ENCODE results near the gene SLC38A11. TPM values are rescaled to one million over a fixed set of nuclear protein-coding genes. Genes with fewer than 3 reads are reported as not detected.

SLC38A11 gene
- total RNA-seq, 1 experiment from 2014 or later, result not detected

DNA sequence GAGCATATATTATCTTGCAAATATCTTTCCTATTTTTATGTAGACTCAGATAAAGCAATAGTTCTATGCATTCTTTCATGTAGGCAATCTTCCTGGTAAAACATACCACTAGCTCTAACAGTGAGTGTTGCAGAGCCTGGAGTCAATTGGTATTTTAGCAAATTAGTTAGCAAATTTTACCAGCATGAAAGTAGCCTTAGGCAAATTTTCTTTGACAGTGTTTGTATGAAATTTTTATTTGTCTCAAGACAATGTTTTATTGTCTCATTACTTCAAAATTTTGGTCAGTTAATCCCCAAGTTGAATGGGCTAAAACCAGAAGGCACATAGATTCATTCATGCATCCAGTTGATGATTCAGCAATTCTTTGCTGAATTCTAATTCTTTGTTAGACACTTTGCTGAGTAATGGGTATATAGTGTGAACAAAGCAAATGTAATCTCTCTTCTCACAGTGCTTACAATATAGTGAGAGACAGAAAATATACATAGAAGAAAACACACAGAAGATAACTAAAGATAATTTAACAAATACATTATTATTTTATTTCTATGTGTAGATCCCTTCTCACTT is 27.1 kb downstream of the SLC38A11 start:
- in situ Hi-C loops (cut with HindIII; ENCODE audit: low sequenced_read_pairs), result no loop called here
- DNase-seq (ENCODE audit: low spot score), result no peak

DNA sequence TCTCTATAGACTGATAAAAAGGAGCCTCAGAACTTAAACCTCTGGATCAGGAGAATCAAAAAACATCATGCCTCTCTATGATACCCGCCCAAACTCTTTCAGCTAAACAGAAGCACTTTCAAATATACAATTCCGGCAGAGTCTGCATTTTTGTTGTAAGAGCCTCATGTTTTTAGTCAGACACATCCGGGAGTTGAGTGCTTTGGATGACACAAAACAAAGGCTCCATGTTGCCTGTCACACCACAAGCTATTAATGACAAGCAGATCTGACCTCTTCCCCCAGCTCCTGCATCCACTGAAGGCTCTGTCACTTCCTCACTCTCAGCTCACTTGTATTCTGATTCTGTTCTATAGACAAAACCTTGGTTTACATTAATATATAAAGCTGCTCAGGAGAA is 33.2 kb downstream of the SLC38A11 start:
- in situ Hi-C loops (cut with HindIII; ENCODE audit: low sequenced_read_pairs), result no loop called here
- DNase-seq (ENCODE audit: low spot score), result no peak

DNA sequence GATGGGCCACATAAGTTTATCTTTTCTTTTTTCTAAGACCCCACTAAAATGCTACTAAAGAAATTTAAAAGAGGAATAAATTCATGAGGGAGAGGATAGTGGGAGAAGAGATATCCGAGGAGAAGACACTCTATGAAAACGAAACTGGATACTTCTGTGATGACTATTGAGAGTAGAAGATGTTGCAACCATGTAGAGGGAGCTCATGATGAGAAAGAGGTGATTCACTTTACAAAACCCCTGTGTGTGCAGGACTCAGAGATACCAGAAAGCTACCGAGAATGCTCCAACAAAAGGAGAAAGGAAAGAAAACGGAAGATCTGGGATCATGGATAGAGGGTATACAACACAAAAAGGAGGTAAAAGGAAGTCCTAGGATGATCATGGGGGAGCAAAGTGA is 34.9 kb downstream of the SLC38A11 start:
- no peak for DNase-seq (ENCODE audit: low spot score)
- in situ Hi-C loops (cut with HindIII; ENCODE audit: low sequenced_read_pairs), result no loop called here

DNA sequence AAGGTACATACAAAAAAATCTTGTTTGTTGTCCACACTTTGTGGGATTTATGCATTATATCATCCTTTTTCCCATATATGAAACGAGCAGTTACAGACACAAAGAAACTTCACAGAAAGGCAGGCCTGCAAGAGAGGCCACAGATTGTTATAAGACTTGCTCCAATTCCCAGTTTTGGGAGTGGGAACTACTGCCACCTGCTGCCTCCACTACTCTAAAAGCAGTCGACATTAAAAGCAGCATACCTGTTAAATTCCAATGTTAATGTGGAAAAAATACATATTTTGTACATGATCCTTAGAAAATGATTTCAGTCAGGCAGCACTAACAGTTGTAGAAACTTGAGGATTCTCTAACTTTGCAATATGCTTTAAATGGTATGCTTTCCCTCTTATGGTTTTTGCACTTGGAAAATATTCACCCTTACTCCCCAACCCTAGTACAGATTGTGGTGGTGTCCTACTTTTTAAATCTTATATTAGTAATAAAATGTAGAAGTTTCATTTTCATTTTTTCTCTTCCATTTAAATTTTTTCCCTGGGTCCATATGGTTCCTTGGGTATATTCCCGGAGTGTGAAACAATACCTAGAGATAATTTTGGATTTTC is 37.9 kb downstream of the SLC38A11 start:
- in situ Hi-C loops (cut with HindIII; ENCODE audit: low sequenced_read_pairs), result no loop called here
- DNase-seq (ENCODE audit: low spot score), result peak; percentile 10

DNA sequence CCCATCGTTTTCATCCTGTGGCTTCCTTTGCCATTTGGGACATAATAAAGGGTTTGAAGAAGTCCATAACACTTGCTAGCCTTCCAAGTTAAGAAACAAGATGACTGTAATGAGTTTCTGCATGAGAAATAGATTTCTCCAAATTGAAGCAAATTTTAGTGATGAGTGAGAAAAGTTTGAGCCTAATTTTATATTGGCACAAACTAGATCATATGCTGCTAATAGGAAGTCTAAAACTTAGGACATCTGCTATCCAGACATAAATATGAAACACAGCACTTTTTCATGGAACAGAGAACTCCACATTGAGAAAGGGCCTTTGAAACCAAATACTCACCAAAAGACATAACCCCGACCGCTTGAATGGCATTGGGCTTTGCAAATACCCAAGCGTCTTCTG is 39.8 kb downstream of the SLC38A11 start:
- in situ Hi-C loops (cut with HindIII; ENCODE audit: low sequenced_read_pairs), result no loop called here

DNA sequence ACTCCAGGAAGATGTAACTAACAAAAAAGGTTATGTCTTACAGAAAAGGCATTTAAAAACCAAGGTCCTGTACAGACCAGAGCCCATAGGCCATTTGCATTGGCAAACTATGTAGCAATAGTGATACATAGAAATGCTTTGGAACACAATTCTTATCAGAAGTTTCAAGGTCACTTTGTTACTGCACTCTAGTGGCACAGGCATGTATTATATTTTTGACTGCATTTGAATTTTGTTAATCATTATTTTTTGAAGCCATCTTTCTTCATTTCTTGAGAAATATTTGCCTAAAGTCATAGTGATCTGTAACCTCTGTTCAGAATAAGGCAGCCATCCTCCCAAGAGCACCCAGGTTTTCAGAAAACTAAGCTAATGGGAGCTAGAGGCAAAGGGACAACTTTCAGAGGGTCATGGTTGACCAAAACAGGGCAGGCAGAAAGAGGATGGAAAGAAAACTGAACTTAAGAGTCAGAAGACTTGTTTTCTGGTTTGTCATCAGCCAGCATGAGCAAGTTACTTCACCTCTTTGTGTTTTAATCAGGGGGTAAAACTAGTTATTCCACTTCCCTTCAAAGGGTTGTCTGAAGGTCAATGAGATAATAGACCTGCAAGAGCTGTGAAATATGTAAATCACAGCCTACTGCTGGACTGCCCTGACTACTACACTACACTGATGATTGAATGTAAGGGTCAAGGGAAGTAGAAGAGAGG is 41.5 kb downstream of the SLC38A11 start:
- in situ Hi-C loops (cut with HindIII; ENCODE audit: low sequenced_read_pairs), result no loop called here
- no peak for DNase-seq (ENCODE audit: low spot score)

More for the DNA sequence above, 39.8 kb downstream of the SLC38A11 start:
- DNase-seq (ENCODE audit: low spot score), result no peak

DNA sequence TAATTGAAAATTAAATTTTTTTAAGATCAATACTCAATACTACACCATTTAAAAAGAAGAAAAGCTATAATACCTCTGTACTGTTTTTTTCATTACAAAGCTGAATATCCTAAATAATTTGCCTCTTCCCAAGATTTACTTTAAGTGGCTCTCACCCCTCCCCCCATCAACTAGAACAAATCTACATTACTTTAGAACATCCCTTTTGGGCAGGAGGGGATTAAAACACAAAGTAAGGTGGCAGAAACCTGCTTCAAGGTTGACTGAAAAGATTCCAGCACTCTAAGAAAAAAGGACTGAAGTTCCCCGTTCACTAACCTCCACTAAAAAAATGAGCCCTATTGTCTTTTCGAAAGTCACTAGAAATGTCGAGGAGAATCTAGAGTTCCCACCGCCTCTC is 42.3 kb downstream of the SLC38A11 start:
- in situ Hi-C loops (cut with HindIII; ENCODE audit: low sequenced_read_pairs), result no loop called here
- DNase-seq (ENCODE audit: low spot score), result no peak

DNA sequence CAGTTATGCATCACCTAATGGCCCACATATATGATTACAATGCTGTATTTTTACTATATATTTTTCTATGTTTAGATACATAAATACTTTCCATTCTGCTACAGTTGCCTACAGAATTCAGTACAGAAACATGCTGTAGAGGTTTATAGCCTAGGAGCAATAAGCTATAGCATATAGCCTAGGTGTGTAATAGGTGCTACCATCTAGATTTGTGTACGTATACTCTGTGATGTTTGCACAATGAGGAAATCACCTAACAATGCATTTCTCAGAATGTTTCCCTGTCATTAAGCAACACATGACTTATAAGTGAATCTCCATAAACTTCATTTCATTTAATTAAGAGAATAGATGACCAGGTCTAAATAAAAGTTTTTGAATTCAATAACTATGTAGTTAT is 43.5 kb downstream of the SLC38A11 start:
- DNase-seq (ENCODE audit: low spot score), result no peak
- in situ Hi-C loops (cut with HindIII; ENCODE audit: low sequenced_read_pairs), result no loop called here

DNA sequence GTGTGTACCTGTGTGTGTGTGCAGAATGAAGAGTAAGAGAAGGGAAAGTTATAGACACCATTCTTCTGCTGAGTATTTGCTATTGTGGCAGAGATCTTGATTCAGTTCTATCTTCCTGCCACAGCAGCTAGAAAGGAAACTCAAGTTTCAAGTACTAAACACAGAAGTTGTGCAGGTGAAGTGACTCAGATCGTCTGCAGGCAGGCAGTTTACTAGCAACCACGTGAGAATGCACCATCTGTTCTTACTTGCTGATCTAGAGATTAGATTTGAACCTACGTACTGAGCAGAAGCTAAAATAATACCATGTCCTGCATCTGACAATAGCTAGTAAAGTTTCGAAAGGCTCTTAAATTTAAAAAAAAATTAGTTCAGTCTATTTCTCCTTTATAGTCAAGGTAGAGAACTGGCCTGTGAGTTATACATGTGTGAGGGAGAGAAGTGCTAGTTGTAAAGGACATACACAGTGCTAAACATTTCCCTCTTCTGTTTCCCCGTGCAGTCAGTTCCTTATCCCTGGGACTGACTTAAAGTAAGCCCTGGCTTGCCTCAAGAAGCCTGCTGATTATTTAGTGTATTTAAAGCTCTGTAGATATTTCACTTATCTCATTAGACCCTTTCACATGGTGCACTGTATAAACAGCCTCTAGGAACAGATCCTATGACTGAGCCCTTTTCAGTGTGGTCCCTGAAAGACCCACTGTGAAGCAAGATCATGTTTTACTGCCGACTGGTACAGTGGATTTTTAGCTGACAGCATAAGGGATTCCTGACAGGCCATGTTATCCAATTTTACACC is 45.0 kb downstream of the SLC38A11 start:
- in situ Hi-C loops (cut with HindIII; ENCODE audit: low sequenced_read_pairs), result no loop called here
- no peak for DNase-seq (ENCODE audit: low spot score)

DNA sequence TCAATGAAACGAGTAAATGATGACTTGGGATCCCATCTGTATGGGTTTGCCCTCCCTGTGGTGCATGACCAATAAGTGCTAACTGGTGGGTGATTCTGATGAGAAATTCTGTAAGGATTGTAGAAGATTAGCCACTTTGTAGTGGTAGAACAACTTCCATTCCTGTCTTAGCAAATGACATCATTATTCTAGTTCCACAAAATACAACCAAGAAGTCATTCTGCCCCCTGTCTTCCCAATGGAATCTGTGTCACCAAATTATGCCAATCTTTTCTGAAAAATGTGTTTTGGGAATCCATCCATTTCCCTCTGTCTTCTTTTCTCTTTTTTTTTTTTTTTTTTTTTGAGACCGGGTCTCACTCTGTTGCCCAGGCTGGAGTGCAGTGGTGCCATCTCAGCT is 48.4 kb downstream of the SLC38A11 start:
- in situ Hi-C loops (cut with HindIII; ENCODE audit: low sequenced_read_pairs), result no loop called here
- DNase-seq (ENCODE audit: low spot score), result no peak

DNA sequence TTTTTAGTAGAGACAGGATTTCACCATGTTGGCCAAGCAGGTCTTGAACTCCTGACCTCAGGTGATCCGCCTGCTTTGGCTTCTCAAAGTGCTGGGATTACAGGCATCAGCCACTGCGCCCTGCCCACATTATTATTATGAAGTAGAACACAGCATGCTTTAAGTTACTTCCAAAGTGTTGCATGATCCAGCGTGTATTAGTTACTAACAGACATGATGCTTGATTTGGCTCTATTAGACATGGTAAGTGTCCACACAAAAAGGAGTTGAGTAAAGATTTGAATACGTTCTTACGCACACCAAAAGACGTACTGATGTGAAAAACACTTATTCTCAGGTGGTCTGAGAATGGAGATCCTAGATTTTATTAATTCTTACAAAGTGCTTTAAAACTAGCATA is 50.0 kb downstream of the SLC38A11 start:
- no peak for DNase-seq (ENCODE audit: low spot score)
- in situ Hi-C loops (cut with HindIII; ENCODE audit: low sequenced_read_pairs), result no loop called here

DNA sequence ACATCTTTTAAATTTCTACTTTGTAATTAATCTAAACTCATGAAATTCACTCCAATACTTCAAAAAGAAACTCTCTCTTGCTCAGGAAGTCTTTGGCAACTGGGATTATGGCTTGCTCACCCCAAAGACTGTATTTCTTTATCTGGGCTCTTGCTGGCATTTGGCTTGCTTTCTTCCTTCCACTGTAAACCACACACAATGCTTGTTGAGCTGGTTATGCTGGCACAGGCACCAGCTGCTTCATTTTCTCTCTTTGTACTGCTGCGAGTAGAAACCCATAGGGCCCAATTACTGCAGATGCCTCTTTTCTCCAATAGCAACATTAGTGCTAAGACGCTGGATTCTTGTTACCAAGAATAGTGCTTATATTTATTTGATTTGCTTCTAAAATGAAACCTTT is 51.4 kb downstream of the SLC38A11 start:
- in situ Hi-C loops (cut with HindIII; ENCODE audit: low sequenced_read_pairs), result no loop called here
- DNase-seq (ENCODE audit: low spot score), result no peak

DNA sequence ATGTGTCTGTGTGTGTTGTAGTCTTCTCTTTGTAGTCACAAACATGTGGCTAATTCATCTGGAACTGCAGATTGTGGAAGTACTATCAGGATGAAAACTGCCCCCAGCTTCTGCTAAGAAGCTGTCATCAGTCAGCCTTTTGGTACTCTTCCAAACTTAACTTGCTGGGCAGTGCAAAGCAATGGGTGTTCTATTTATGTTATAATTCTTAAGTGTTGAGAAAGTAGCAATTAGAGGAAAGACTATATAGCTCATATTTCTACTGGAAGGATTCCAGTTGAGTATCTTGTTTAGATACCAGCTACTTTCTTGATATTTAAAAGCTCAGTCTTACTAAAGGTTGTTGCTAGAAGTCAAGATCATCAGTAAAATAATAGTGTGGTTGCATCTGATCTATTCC is 52.1 kb downstream of the SLC38A11 start:
- DNase-seq (ENCODE audit: low spot score), result no peak
- in situ Hi-C loops (cut with HindIII; ENCODE audit: low sequenced_read_pairs), result no loop called here

DNA sequence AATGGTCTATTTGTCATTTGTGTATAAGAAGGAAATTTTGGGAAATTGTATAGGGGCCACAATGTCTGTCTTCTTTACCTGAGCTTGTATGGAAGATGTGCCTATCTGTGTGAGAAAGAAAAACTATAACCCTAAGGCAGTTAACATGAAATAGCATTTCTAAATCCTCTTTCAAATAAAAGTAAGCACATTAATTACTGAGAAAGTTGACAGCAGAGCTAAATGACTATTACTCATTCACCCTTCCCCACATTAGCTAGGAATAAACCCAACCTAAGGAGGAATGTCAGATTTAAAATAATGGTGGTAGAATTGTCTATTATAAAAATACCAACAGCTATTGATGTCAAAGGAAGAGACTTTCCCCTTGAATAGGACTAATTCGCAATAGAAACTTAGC is 56.2 kb downstream of the SLC38A11 start:
- in situ Hi-C loops (cut with HindIII; ENCODE audit: low sequenced_read_pairs), result no loop called here
- DNase-seq (ENCODE audit: low spot score), result no peak

DNA sequence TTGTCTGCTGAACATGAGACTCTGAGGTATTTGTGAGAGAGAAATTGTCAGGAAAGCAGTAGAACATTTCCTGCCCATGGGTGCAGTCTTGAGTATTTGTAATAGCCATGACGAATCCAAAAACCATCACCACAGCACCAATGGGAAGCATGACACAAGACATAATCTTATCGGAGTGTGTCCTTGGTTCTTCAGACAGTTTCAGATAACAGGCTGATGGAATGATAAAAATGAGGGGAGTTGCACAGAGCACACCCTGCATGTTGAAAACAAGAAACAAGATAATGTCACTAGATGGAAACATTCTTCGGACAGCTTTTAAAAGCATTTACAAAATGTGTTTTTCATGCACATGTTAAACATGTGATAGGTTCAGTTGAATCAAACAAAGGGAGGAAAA is 56.9 kb downstream of the SLC38A11 start:
- in situ Hi-C loops (cut with HindIII; ENCODE audit: low sequenced_read_pairs), result no loop called here
- DNase-seq (ENCODE audit: low spot score), result no peak

DNA sequence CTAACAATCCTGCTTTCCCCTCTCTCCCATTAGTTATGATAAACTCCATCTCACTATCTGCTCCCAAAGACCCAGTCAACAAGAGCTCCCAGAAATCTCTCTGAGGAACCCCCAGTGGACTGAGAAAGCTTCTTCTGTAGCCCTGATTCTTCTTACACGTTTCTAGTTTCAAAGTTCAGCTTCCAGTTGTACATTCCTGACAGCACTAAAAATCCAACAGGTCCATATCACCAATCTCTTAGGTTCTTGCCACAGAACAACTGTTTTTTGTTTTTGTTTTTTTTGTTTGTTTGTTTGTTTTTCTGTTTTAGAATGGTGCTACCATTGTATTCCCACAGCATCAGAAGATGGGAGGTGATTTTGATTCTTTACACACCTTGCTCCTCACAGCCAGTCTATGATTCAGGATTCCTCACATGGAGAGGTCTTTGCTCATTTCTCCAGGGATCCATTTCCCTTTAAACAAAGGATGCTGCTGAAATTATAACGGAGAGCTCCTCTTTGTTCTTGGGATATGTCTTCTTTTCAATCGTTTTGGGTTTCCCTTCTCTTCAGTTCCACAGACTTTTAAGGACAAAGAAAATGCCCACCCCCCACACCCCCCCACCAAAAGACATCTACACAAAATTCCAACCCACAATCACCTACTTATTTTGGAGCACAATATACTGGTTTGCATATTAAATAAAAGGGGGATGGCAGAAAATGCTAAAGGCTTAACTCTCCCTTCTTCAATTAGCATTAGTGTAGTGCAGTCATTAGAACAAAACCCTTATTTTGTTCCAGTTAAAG is 57.7 kb downstream of the SLC38A11 start:
- in situ Hi-C loops (cut with HindIII; ENCODE audit: low sequenced_read_pairs), result no loop called here
- DNase-seq (ENCODE audit: low spot score), result no peak

DNA sequence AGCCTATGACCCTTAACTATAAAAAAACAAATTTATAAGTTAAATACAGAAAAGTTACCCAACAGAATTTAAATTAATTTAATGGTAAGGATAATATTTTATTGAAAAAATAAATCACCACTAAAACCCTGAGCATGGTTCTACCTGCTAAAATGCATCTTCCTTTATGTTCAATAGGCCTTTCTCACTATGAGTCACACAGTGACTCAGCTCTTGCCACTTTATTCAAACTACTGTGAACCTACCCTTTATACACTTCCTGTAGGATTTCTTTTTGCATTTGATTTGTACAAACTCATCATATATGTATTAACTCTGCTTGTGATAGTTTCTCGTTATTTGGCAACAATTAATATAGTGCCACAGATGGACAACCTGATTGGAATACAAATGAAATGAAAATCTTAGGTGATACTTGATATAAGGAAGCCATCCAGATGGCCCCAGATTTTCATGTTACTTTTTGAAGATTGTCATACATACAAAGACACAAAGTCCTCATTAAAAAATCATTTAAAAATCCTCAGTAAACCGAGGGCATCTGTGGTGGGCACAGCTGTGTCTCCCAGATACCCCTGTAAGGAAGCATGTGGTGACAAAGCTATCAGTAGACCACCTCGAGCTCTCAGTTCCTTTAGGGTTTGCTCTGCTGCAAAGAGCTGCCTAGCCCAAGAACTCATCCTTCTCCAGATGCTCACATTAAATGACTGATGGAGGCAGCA is 58.5 kb downstream of the SLC38A11 start:
- no peak for DNase-seq (ENCODE audit: low spot score)
- in situ Hi-C loops (cut with HindIII; ENCODE audit: low sequenced_read_pairs), result no loop called here

DNA sequence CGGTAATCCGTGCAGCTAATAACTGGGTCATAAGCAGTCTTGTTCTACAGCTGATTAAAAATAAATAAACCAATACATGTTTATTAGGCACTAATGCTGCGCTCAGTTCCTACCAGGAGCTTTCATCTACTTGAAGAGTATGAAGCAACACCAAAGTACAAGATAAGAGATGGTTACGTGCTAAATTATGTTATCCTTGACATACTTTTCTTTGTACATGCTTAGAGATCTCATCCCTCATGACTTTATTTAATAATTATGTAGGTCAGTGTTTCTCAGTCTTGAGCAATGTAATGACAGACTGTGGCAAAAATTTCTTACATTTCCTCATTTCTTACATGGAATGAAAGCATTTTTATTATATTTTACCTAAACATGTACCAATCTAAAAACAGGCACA is 59.1 kb downstream of the SLC38A11 start:
- in situ Hi-C loops (cut with HindIII; ENCODE audit: low sequenced_read_pairs), result no loop called here

DNA sequence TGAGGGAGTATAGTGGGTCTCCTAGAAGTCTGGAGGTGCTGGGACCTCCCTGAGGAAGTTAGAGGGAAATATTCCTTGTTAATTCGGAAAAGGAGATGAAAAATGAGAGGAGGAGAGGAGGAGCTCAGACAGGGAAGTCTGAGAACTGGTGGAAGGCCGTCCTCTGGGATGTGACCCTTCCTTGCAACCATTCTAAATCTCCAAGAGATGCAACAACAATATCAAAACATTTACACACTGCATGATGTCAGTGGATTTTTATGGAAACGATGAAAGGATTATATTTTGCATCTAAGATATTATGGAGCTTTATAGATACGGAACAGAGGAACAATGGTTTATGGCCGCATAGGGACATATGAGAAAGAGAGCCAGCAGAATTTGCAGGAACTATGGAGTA is 63.9 kb downstream of the SLC38A11 start:
- in situ Hi-C loops (cut with HindIII; ENCODE audit: low sequenced_read_pairs), result no loop called here
- no peak for DNase-seq (ENCODE audit: low spot score)

More for the DNA sequence above, 59.1 kb downstream of the SLC38A11 start:
- no peak for DNase-seq (ENCODE audit: low spot score)

All from G401 (cell line).